Heart left ventricle (tissue), 13 donors: Measurements from ENCODE around the gene RBM46.

ENCODE experiments used
- CTCF ChIP-seq, 12 donors: fragments of 200-600 bp; sonication (generic) in 4 of 12; IDR thresholded peaks; one replicate each; pipeline versions ENCODE4 v1.5.0 to v1.8.0; 2018 to 2022; ENCODE audit warnings: antibody characterized with exemption in 12 of 12, mild to moderate bottlenecking in 5 of 12
- POLR2A ChIP-seq, 2 donors: fragments of 450-650 bp; IDR thresholded peaks; one replicate each; pipeline ENCODE4 v1.6.1; 2017; ENCODE audit warnings: antibody characterized with exemption in 2 of 2, mild to moderate bottlenecking in 2 of 2, moderate library complexity in 2 of 2
- donor health status: ischemic (EF 13 %, LVEDD 7.1; RV severe dilation, severe dysfunction).
- donor health status: DM: no; HTN: yes; CAD: no.
- donor health status: DM: no; HTN: no; CAD: no.
- donor health status: ischemic (EF 25% LVEDD 6.9; RV normal size, moderate dysfunction).
- donor health status: ischemic (EF 25% LVEDD 5.7; RV mildly dilated, moderate dysfunction).
- donor health status: ischemic (EF 35%, LVEDD 5.7; RV mildly dilated, moderate dysfunction).
- donor health status: nonischemic (EF 11% LVEDD 7.7; RV severe dilation, severe dysfunction).
- donor health status: DM: yes; HTN: yes; CAD: no.
- donor health status: PGD.
- donor health status: ischemic (EF 29% LVEDD 5.4; RV normal size, mild dysfunction).
- donor health status: nonischemic (EF 23%, LVEDD 6.1; RV moderate dilation, normal function).

GRCh38 chr4:154740462-154740861, 40.6 kb upstream of the RBM46 start:
- TF ChIP-seq CTCF (IDR thresholded peaks at IDR 0.05) = no peak
- no peak for TF ChIP-seq POLR2A (IDR thresholded peaks at IDR 0.05)
